ENCODE data around the gene DPP9.

GRCh38 chr19:4689403-4689802 lies 34.2 kb downstream of the DPP9 start:
- TF ChIP-seq CTCF (IDR thresholded peaks at IDR 0.05) (no peak), POLR2A (IDR thresholded peaks at IDR 0.05) (no peak), EP300 (IDR thresholded peaks at IDR 0.05) (no peak)

Measured in gastroesophageal sphincter (tissue), 3 donors.